ENCODE results near the gene MYH9.

The MYH9 gene

DNA sequence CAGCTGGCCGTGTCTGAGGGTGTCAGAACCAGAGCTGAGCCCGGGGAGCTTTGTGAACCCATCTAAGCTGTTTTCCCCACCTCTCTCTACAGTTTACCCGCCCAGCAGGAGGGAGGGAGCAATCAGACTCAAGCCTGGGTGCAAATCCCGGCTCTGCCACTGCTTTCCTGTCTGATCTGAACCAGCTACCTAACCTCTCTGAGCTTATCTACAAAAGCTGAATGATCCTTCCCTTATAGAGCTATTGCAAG is 148.7 kb downstream of the MYH9 start:
- no peak for DNase-seq

DNA sequence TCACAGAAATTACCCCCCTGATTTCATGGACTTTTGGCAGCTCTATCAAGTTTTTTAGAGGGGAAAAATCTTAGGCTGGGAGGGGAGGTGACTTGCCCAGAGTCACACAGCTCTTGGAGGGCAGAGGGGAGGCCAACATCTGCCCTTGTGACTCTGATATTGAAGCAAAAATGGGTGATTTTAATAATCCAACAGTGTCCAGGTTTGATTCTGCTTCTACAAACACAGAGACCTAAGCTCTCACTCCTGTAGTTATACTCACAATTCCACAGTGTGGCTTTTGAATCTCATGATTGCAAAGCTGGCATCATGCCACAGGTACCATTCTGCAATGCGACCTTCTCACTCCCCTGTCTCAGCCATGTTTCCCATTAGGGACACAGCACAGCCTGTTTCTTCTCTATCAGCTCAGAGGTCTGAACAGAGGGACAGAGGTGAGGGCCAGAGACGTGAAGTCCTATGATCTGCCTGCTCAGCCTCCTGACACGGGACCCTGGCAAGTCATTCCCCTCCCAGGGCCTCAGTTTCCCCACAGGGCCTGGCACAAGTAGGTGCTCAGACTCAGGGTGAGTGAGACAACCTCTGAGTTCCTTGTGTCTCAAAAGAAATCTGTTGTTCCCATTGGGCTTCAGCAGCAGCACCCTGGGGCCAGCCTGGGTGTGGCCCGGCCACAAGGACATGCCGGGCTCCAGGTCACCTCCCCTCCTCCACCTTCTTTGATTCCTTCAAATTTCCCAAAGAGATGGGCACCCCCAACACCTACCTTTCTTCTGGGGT is 149.2 kb downstream of the MYH9 start:
- DNase-seq = no peak

DNA sequence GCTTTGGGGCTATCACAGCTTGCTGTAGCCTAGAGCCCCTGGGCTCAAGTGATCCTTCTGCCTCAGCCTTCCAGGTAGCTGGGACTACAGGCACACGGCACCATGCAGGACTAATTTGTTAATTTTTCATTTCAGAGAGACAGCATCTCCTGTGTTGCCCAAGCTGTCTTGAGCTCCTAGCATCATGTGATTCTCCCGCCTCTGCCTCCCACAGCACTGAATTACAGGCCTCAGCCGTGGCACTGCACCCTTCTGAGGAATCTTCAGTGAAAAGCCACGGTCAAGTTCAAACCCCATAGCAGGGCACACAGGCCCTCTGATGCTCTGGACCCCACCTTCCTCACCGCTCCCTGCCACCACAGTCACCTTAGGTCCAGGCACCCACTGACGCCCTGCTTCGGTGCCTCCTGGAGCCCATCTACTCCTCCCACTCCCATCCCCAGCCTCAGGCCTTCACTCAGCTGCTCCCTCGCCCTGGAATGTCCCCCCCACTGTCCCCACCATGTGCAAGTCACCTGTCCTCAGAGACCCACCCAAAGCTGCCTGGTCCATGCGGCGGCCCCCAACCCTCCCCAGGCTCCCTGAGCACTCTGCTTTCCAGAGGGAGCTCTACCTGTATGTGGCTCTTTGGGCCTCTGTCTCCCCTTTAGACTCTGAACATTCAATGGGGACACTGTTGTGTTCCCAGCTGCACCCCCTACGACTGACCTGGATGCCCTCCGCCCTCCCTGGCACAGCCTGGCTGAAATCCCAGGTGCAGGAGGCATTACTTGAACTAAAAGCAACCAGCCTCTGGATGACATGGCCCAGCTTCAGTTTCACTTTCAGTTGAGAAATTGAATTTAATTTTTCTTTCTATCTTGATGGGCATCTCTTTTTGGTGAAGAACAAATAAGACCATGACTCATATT is 150.1 kb downstream of the MYH9 start:
- DNase-seq = no peak

DNA sequence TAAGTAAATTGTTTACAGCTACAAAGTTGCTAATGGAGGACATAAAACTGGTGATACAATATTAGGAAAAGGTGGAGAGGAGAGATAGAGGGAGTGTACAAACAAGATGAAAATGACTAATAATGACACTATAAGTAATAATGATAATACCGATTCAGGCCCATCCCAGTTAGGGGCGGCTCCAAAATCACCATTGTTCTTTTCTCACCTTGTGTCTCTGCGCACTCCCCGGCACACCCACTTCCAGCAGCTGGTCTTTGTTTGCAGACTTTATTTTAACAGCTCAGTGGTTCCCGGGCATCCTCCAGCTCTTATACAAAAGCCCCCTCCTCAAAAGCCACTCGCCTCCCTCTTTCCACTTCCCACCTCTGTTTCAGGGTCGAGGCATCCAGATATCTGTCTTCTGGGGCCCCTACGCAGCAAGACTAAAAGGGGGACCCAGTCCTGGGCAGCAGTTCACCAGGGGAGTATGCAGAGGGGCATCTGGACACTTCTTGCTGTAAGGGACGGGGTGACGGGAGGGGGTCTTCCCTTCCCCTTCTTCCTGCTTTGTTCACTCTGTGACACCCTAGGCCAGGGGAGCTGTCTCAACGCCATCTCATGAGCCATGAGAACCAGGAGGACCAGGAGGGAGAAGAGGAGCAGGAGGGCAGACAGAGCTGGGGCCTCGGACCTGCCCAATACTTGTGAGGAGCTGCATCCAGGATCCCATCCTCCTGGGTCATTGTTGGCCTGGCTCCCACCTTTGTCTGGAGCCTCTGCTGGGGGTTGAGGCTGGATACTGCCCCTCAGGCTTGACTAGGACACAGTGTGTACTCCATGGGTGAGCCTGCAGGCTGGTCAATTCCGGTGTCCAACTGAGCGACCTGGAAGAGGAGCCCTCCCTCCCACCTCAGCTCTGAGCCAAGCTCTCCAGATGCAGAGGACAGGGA is 151.1 kb downstream of the MYH9 start:
- no peak for DNase-seq

DNA sequence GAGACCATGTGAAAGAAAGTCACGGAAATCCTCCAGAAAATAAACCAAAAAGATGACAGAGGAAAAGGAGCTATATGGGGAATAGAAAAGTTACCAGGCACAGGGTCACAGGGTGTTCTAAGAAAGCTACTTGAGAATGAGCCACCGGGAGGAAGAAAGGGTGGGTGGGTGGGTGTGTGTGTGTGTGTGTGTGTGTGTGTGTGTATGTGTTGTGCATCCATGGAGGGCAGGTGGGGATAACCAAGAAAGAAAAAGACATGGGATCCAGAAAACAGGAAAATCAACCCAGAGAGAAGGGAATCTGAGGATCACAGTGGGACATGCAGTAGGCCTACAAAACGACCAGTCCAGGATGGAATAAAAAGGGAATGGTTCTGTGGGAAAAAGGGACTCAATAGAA is 152.2 kb downstream of the MYH9 start:
- no peak for DNase-seq

DNA sequence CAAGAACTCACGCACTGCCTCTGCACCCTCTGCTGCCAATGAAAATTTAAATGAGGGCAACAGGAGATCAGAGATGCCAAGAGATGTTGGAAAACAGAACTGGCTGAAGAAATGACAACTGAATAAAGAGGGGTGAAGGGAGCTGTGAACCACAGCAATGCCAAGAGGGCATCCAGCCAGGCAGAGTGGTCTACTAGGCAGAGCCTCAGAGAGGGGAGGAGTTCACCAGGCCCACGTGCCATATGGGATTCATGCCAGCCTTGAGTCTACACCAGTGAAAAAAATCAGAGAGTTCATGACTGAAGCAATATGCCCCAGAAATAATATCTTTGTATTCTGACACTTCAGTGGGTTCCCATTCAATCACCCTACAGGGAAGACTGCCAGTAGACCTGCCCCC is 152.8 kb downstream of the MYH9 start:
- no peak for DNase-seq

DNA sequence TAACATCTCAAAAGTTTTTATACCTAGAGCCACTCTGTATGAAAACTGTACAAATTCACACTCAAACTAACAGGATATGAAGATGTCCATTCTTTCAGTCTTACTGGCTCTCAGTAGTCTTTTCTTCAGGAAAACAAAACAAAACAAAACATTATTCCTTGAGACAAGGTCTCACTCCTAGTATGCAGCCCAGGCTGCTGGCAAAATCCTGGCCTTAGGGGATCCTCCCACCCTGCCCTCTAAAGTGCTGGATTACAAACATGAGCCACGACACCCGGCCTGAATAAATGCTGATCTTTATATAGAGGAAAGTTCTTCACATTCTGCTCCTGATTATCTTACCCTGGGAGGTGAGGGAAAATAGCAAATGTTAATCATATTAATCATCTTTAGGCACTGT is 153.6 kb downstream of the MYH9 start:
- no peak for DNase-seq

DNA sequence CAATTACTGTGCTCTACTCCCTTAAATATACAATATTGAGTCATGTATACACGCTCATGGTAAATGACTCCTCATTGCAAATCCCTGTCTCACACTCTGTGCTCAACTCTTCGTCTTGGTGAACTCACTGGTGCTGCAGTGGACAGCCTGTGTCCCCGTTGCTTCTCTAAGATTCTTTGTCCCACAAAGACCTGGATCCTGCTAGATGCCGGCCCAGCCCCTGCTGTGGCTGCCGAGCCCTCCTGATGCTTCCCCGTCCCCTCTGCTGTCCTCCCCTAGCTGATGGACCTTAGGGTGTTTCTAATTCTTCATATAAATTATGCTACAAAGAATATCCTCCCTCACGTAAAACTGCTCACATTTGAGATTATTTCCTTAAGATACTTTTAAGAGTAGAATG is 154.0 kb downstream of the MYH9 start:
- DNase-seq = no peak

DNA sequence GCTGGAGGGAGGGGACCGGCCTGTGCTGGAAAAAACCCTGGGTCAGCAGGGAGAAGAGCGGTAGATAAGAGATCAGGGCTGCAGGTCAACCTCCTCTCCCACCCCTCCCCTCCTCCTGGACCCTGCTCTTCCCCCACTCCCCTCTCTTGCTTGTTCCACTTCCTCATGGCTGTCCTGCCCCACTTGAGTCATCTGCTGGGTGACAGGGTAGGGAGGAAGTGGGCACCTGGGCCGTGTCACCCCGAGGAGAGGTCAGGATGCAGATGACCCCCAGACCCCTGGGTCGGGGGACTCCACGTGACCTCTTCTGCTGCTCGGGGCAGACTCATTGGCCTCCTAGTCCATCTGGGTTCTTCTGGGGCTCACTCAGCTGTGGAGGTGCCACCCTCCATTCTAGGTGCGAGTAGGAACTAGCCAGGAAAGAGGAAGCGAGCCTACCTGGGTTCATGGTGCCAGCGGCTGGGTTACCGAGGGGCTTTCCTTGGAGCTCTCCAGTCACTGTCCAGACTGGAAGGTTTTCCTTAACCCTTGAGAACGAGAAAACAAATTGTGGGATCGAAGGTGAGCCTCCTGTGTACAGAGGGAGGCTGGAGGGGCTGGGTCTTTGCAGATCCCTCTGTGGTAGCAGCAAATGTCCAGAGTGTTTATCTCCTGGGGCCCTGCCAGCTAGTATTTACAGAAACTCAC is 154.9 kb downstream of the MYH9 start:
- DNase-seq = no peak
